Measurements from ENCODE around the gene MCU.

DNA sequence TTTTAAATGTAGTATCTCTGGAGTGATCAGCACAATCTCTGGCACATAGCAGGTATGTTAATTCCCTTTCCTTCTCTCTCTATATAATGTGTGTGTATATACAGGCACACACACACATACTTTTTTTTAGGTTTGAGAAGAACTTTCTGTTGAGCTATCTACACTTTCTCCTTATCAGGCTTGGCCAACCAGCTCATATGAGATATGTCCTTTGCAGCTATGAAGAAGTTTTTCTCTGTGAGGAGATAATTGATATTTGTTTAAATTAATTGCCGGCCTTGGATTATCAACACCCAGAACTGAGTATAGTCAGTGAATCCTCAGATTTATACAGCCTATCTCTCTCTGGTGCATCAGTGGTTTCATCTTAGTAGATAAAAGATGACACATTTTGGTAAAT lies 2.3 kb upstream of the MCU start:
- TF ChIP-seq CTCF (IDR thresholded peaks at IDR 0.05) (no peak), POLR2A (IDR thresholded peaks at IDR 0.05) (no peak)

All from body of pancreas (tissue), 4 donors.